ENCODE results near the gene TSPAN15. TPM values are rescaled to one million over a fixed set of nuclear protein-coding genes. Genes with fewer than 3 reads are reported as not detected.

TSPAN15 gene
- total RNA-seq, 2 experiments from 2014 or later = 0.58 to 1.2 TPM

DNA sequence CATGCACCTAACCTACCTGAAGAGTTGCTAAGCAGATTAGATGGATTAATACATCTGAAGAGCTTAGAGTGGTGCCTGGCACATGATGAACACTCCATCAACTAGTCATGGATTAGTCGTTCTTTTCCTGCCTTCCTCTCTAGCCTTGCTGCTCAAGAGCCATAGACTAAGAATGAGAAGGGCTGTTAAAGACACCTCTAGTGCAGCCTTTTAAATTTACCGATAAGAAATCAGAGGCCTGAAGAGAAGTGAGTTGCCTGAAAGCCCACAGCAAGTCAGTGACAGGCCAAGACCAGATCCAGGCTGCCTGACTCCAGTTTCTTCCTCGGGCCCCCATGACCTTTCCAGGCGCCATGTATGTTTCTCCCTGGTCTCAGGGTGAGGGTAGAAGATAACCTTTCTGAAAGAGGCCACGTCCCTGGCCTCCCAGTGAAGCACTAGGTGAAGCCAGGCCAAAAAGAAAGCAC lies 6.5 kb downstream of the TSPAN15 start:
- Mint-ChIP-seq H3K4me1 (ENCODE audit: low read depth) (peaks cover 9% of the 10 kb centered on the region), H3K27ac (no peak overlapping the region), H3K36me3 (ENCODE audit: low read depth) (no peaks in the 10 kb centered on the region), H3K27me3 (no peaks in the 10 kb centered on the region), H3K4me3 (no peak overlapping the region), H3K9me3 (no peaks in the 10 kb centered on the region)
- DNase-seq (no peak), ATAC-seq (no peak)
- TF ChIP-seq, protein P1, sequence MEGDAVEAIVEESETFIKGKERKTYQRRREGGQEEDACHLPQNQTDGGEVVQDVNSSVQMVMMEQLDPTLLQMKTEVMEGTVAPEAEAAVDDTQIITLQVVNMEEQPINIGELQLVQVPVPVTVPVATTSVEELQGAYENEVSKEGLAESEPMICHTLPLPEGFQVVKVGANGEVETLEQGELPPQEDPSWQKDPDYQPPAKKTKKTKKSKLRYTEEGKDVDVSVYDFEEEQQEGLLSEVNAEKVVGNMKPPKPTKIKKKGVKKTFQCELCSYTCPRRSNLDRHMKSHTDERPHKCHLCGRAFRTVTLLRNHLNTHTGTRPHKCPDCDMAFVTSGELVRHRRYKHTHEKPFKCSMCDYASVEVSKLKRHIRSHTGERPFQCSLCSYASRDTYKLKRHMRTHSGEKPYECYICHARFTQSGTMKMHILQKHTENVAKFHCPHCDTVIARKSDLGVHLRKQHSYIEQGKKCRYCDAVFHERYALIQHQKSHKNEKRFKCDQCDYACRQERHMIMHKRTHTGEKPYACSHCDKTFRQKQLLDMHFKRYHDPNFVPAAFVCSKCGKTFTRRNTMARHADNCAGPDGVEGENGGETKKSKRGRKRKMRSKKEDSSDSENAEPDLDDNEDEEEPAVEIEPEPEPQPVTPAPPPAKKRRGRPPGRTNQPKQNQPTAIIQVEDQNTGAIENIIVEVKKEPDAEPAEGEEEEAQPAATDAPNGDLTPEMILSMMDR (IDR thresholded peaks at IDR 0.05) = no peak
- CTCF ChIA-PET = interaction anchor here (1.5 kb wide), 1 partner anchor 57 kb away, joined by 3 read pairs; no protein-coding TSS in a partner anchor
- POLR2A ChIA-PET = no interaction called here
- intact Hi-C loops (cut with micrococcal nuclease) = loop anchor here (5.0 kb wide), 1 partner anchor 49 kb away; no protein-coding TSS in a partner anchor

DNA sequence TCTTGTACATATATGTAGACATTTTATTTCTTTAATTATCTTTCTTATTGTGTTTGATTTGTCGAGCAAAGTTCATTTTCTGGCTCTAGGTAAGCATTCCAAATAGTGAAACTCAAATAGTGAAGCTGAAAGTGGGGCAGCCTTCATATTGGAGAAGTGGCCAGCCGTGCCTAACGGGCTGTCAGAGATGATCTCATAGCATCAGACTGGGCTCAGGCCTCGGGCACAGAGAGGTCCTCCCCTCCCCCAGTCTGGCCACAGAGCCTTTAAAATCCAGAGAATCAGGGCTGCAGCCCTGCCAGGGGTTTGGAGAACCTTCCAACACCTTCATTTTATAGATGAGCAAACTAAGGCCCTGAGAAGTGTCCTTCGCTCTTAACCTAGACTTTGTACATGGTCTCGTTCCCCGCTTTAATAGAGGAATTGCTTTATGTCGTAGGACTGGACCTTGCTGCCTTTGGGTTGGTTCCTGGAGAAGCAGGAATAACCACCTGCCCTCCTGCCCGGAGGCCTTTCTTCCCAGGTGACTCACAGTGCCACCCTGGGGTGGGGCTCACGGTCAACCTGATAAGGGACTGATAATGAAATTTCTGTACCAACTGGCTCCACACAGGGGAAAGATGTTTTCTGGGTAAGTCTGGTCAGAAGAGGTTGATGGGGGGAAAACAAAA lies 7.3 kb downstream of the TSPAN15 start:
- H3K4me1 Mint-ChIP-seq (ENCODE audit: low read depth) = peaks cover 13% of the 10 kb centered on the region
- POLR2A ChIA-PET = no interaction called here
- H3K36me3 Mint-ChIP-seq (ENCODE audit: low read depth) = no peaks in the 10 kb centered on the region
- intact Hi-C loops (cut with micrococcal nuclease) = loop anchor here (5.0 kb wide), 1 partner anchor 49 kb away; no protein-coding TSS in a partner anchor
- H3K9me3 Mint-ChIP-seq = no peaks in the 10 kb centered on the region
- CTCF ChIA-PET = interaction anchor here (1.0 kb wide), 1 partner anchor 49 kb away, joined by 4 read pairs; no protein-coding TSS in a partner anchor
- DNase-seq (no peak), ATAC-seq (no peak)
- H3K27me3 Mint-ChIP-seq = no peaks in the 10 kb centered on the region
- no peak overlapping the region for H3K4me3 Mint-ChIP-seq
- TF ChIP-seq, protein P1 (IDR thresholded peaks at IDR 0.05) = no peak
- no peak overlapping the region for H3K27ac Mint-ChIP-seq

DNA sequence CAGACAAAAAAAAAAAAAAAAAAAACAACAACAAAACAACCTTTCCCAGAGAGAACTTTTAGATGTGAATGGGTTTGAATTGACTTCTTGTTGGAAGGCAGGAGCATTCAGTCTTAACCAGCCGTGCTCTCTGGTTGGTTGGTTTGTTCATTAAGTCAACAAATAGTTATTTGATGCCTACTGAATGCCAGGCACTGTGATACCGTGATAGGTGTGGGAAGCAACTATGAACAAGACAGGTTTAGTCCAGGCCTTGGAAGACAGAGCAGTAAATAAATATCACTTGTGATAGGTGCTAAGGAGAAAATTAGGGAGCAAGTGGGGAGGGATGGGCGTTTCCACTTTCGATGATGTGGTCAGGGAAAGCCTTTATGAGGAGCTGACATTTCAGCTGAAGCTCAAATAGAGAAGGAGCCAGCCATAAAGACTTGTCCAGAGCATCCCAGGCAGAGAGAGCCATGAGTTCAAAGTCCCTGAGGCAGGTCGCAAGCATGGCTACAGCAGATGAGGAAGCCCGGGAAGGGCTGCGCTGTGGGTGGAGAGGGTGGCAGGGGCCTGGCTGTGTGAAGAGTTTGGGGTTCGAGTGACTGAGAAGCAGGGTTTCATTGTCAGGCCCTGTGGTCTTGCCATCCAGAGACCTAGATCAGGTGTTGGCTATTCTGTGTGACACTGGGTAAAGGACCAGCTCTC lies 8.0 kb downstream of the TSPAN15 start:
- Mint-ChIP-seq H3K27me3 (no peaks in the 10 kb centered on the region), H3K4me3 (no peak overlapping the region), H3K36me3 (ENCODE audit: low read depth) (no peaks in the 10 kb centered on the region), H3K4me1 (ENCODE audit: low read depth) (peaks cover 13% of the 10 kb centered on the region), H3K27ac (no peak overlapping the region), H3K9me3 (no peaks in the 10 kb centered on the region)
- ChIA-PET POLR2A (no interaction called here), CTCF (interaction anchor here (1.0 kb wide), 1 partner anchor 48 kb away, joined by 4 read pairs; no protein-coding TSS in a partner anchor)
- TF ChIP-seq, protein P1 (IDR thresholded peaks at IDR 0.05) = no peak
- intact Hi-C loops (cut with micrococcal nuclease) = loop anchor here (5.0 kb wide), 1 partner anchor 48 kb away; no protein-coding TSS in a partner anchor
- ATAC-seq (no peak), DNase-seq (no peak)

DNA sequence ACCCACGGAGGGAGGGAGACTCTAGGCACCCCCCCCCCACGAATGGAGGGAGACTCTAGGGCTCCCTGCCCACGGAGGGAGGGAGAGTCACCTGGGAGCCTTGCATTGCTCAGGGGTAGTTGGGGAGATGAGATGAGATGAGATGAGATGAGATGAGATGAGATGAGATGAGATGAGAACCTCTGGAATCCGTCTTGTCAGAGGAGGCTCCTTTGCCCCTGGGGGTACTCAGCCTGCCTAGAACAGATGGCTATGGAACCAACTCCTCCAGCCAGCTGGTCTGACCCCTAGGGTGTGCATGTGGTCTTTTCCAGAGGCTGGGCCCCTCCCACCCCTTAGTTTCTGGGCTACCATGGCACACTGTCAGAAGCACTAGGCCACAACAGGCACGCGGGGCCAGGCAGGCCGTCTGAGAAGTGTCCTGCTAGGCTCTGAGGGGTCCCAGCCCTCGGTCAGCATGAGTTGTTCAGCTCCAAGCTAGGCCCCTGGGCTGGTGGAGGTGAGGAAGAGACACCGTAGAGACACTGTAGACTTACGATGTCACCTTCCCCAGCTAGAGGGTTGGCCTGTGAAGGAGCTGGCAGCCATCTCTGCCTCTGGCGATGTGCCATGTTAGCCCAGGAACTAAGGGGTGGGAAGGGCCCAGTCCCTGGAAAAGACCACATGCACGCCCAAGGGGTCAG lies 8.8 kb downstream of the TSPAN15 start:
- ATAC-seq (no peak), DNase-seq (no peak)
- POLR2A ChIA-PET = no interaction called here
- intact Hi-C loops (cut with micrococcal nuclease) = loop anchor here (5.0 kb wide), 1 partner anchor 47 kb away; no protein-coding TSS in a partner anchor
- no peaks in the 10 kb centered on the region for H3K27me3 Mint-ChIP-seq
- H3K4me3 Mint-ChIP-seq = no peak overlapping the region
- TF ChIP-seq, protein P1 (IDR thresholded peaks at IDR 0.05) = no peak
- no peaks in the 10 kb centered on the region for H3K36me3 Mint-ChIP-seq (ENCODE audit: low read depth)
- CTCF ChIA-PET = interaction anchor here (1.0 to 1.2 kb wide), 2 partner anchors 9 to 47 kb away, joined by 3 to 4 read pairs; partner anchors contain the start of gene TSPAN15
- H3K27ac Mint-ChIP-seq = no peak overlapping the region
- H3K9me3 Mint-ChIP-seq = no peaks in the 10 kb centered on the region
- peaks cover 13% of the 10 kb centered on the region for H3K4me1 Mint-ChIP-seq (ENCODE audit: low read depth)
